Right cardiac atrium (tissue), 5 donors: Measurements from ENCODE around the gene NARS2. TPM values are rescaled to one million over a fixed set of nuclear protein-coding genes. Genes with fewer than 3 reads are reported as not detected.

Experiments
- ATAC-seq, 2 donors: fragments of 200-7000 bp; cut with Tn5 transposase; one replicate each; pipeline versions ENCODE4 v1.8.0 to v1.9.1; 2020; ENCODE audit warnings: moderate library complexity in 2 of 2, mild to moderate bottlenecking in 1 of 2
- DNase-seq, 3 donors: peaks; one replicate each; pipeline ENCODE4 v3.0.0-alpha.2; 2020
- H3K27ac ChIP-seq: one replicate; pipeline ENCODE4 v1.5.1; 2013; ENCODE audit warnings: mild to moderate bottlenecking, low read length, control low read depth, moderate library complexity
- H3K27me3 ChIP-seq: one replicate; pipeline ENCODE4 v1.6.1; 2013; ENCODE audit not compliant: control insufficient read depth, insufficient read depth
- H3K4me1 ChIP-seq: one replicate; pipeline ENCODE4 v1.6.1; 2013; ENCODE audit warnings: low read length; ENCODE audit not compliant: control insufficient read depth, insufficient read depth
- H3K4me3 ChIP-seq: one replicate; pipeline ENCODE4 v1.5.1; 2013; ENCODE audit warnings: low read length, control low read depth
- H3K9me3 ChIP-seq: one replicate; pipeline ENCODE4 v1.6.1; 2013; ENCODE audit warnings: low read length; ENCODE audit not compliant: control insufficient read depth
- WGBS: extraction: QIAGEN DNeasy Blood & Tissue Kit; methylation state at CpG from one replicate; pipeline ENCODE4 v1.1.7; 2013; 5-methylcytosine and 5-hydroxymethylcytosine counted together
- intact Hi-C, 4 donors: fragments of 100-400 bp; cut with DNase I; formaldehyde crosslinking; loops; one replicate each; pipeline versions ENCODE4 v1.11.0 to v1.14.0; 2022 to 2023
- polyA plus RNA-seq: library from polyadenylated mRNA; stranded (reverse); fragments of 200-250 nt; gene quantifications from one replicate; pipeline ENCODE4 v1.2.3, GENCODE V29; 2013
- total RNA-seq, 4 donors: library from RNA; stranded (reverse); fragmentation: NEBNext Ultra II Directional; extraction: Animal tissue kit (Norgen Biotek cat#: 25700); gene quantifications; one replicate each; pipeline ENCODE4 v1.2.1, GENCODE V29; 2021
- donor health status: healthy with polysubstance abuse.
- donor health status: DM: no; HTN: yes; CAD: no.
- donor health status: DM: no; HTN: no; CAD: no.
- donor health status: DM: no; HTN: yes; CAD: no; lungs with severe emphysema.
- donor health status: DM: yes; HTN: yes; CAD: no.

The NARS2 gene
- total and polyA plus RNA-seq, 5 donors: 10.2 to 19.1 (median 13.9) TPM

DNA sequence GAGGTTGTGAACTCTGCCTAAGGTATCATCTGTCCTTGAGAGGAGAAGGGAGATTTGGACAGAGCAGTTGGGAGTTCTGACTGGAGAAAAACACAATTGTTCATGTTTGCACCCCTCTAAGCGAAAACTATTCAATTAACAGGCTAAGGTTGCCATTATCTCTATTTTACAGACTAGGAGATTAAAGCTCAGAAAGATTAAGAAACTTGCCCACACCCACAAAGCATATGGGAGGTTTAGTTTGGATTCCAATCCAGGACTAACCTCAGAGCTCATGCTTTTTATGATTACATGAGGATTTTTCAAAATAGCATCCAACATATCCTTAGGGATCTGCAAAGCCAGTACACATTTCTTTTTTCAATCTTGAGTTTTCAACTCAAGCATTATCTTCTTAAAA, 179.1 kb downstream of the NARS2 start:
- no peak overlapping the region for H3K27ac ChIP-seq
- whole genome bisulfite sequencing: 90% methylated on average over 1 of the region's 1 CpG

DNA sequence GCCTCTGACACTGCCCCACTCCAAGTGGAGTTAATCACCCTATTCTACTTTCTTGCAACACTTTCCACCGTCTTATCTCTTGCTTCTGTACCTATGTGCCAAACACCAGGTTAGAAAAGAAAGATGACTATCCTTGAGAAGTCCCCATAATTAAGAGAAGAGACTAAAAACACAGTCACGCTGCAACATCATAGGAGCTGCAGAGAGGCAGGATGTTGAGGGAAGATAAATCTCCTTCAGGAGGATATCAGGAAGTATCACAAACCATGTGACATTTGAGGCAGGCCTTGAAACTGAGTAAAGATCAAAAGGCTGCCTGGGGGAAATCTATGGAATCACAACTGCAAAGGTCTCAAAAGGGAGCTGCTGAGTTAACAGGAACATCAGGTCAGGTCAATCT, 181.8 kb downstream of the NARS2 start:
- peak in 1 of 2 donors; percentile 50 for ATAC-seq
- intact Hi-C loops: no loop called here
- H3K27me3 ChIP-seq: no peaks in the 10 kb centered on the region
- DNase-seq: no peak
- H3K27ac ChIP-seq: no peak overlapping the region
- 42% methylated on average over 2 of the region's 2 CpGs for WGBS
- H3K4me3 ChIP-seq: no peak overlapping the region
- peaks cover 11% of the 10 kb centered on the region for H3K4me1 ChIP-seq
- no peaks in the 10 kb centered on the region for H3K9me3 ChIP-seq

More for the DNA sequence above, 179.1 kb downstream of the NARS2 start:
- no peaks in the 10 kb centered on the region for H3K9me3 ChIP-seq
- H3K4me1 ChIP-seq: peaks cover 7% of the 10 kb centered on the region
- H3K27me3 ChIP-seq: no peaks in the 10 kb centered on the region
- ATAC-seq: no peak
- DNase-seq: no peak
- no peak overlapping the region for H3K4me3 ChIP-seq
- intact Hi-C loops: no loop called here

DNA sequence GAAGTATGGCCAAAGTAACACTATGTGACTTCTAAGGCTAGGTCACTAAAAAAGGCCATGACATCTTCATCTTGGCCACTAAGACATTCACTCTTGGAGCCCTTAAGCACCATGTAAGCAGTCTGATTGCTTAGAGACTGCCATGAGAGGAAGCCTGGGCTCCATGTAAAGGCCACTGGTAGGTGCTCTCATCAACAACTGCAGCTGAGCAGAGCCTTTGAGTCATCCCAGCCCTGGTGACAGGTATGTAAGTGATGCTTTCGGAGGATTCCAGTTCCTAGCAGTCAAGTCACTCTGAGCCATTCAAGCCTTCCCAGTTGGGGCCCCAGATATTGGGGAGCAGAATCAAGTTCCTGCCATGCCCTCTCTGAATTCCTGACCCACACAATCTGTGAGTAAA, 183.2 kb downstream of the NARS2 start:
- DNase-seq (no peak), ATAC-seq (no peak)
- H3K4me1 ChIP-seq: peaks cover 8% of the 10 kb centered on the region
- no peak overlapping the region for H3K4me3 ChIP-seq
- no peak overlapping the region for H3K27ac ChIP-seq
- intact Hi-C loops: no loop called here
- H3K27me3 ChIP-seq: no peaks in the 10 kb centered on the region
- no peaks in the 10 kb centered on the region for H3K9me3 ChIP-seq
- 98% methylated on average over 1 of the region's 1 CpG for WGBS

DNA sequence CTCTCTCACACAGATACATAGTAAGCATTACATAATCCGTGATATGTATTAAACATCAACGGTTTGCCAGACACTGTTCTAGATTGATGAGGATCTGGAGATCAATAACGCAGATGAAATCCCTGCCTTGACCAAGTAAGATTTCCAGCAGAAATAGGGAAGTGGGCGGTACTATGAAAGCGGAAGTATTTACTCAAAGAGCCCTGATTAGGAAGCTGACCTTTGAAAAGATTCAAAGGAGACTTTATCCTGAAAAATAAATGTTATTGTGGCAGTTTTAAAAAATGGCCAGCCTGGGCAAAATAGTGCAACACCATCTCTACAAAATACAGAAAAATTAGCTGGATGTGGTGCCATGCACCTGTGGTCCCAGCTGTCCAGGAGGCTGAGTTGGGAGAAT, 183.9 kb downstream of the NARS2 start:
- intact Hi-C loops: no loop called here

DNA sequence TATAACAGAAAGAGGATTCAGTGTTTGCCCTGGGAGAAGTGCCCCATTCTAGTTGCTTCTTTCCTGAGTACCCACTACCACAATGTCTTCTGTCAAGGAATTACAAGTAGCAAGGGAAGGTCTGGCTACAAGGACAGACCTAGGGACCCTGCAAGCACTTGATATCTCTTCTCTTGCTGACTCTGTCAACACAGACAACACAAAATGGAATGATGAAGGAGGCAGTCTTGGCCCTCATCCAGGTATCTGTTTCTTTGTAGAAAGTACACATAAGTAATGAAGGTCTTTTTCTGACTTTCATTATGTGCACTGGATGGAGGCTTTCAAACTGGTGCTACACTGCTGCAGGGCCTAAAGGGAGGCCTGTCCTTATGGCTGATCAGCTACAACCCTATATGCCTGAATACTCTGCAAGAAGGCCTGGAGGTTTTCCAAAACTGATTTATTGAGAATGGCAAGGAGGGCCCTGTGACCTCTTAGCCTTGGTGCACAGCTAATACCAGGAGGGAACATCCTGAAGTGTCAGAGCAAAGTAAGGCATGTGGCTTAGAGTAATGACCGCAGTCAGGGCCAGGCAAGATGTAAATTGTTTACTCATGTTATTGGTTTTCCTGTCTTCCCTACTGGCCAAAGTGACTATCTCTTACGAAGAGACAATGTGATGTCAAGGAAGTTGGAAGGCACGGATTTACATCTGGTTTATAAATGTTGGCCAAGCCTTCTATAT, 188.3 kb downstream of the NARS2 start:
- intact Hi-C loops: no loop called here
- WGBS: 73% methylated on average over 3 of the region's 3 CpGs

More for the DNA sequence above, 183.9 kb downstream of the NARS2 start:
- Histone ChIP-seq H3K9me3 (no peaks in the 10 kb centered on the region), H3K27me3 (no peaks in the 10 kb centered on the region), H3K4me3 (no peak overlapping the region), H3K4me1 (peaks cover 8% of the 10 kb centered on the region), H3K27ac (no peak overlapping the region)
- ATAC-seq (no peak), DNase-seq (no peak)
- 69% methylated on average over 5 of the region's 5 CpGs for WGBS

More for the DNA sequence above, 188.3 kb downstream of the NARS2 start:
- no peak overlapping the region for H3K4me3 ChIP-seq
- ATAC-seq: no peak
- no peak overlapping the region for H3K27ac ChIP-seq
- H3K9me3 ChIP-seq: no peaks in the 10 kb centered on the region
- H3K27me3 ChIP-seq: no peaks in the 10 kb centered on the region
- no peak for DNase-seq
- peaks cover 8% of the 10 kb centered on the region for H3K4me1 ChIP-seq

Other genes starting within 250 kb of the NARS2 start
- gene GAB2, start 157.0 kb downstream of the NARS2 start, total RNA-seq: 10 to 100 TPM; 16.9 to 37.3 (median 24.3) TPM
- 7.5 TPM for gene GAB2, start 157.0 kb downstream of the NARS2 start, polyA plus RNA-seq